ENCODE results near the gene ZNF701. TPM values are rescaled to one million over a fixed set of nuclear protein-coding genes. Genes with fewer than 3 reads are reported as not detected.

The ZNF701 gene
- total RNA-seq, 1 donor from 2014 or later: 16.2 TPM

GRCh38 chr19:52527134-52527955 lies 42.7 kb upstream of the ZNF701 start, which contains the start of gene ZNF808:
Gene ZNF808, plus strand, starts transcription at chr19:52527668. Its CDS starts 15,617 bp downstream, at chr19:52543285.
- peak within 1 kb of the TSS; percentile 83 for H2AFZ ChIP-seq (replicated peaks)
- peak within 1 kb of the TSS; percentile 95 for H3K4me2 ChIP-seq
- peak within 1 kb of the TSS; percentile 99 for H3K4me3 Mint-ChIP-seq
- H3K27me3 ChIP-seq: no peaks in the 10 kb centered on the region
- H4K20me1 ChIP-seq (ENCODE audit: low read depth): no peaks in the 10 kb centered on the region
- H3K27ac ChIP-seq: peak within 1 kb of the TSS; percentile 18
- no peaks in the 10 kb centered on the region for H3K36me3 ChIP-seq
- H3K4me1 ChIP-seq: peaks cover 3% of the 10 kb centered on the region
- peaks cover 2% of the 10 kb centered on the region for H3K36me3 Mint-ChIP-seq
- peaks cover 42% of the 10 kb centered on the region for H3K9me3 Mint-ChIP-seq
- TF ChIP-seq EZH2phosphoT487 (IDR thresholded peaks at IDR 0.05) (no peak), EZH2 (IDR thresholded peaks at IDR 0.05) (peak; percentile 43), CTCF (IDR thresholded peaks at IDR 0.05) (peak; percentile 65)
- H3K9me3 ChIP-seq (ENCODE audit: low read depth): no peaks in the 10 kb centered on the region
- peaks cover 13% of the 10 kb centered on the region for H3F3A ChIP-seq (ENCODE audit: low read depth)
- peak within 1 kb of the TSS; percentile 83 for H3K4me3 ChIP-seq
- H3K79me2 ChIP-seq (ENCODE audit: low read depth): peaks cover 8% of the 10 kb centered on the region
- H3K9ac ChIP-seq: peak within 1 kb of the TSS; percentile 32
- DNase-seq (ENCODE audit: low spot score): peak; percentile 96
- peak within 1 kb of the TSS; percentile 82 for H3K27ac Mint-ChIP-seq
- peaks cover 2% of the 10 kb centered on the region for H3K27me3 Mint-ChIP-seq (ENCODE audit: insufficient read depth, low read depth)
- H3K4me1 Mint-ChIP-seq: peaks cover 8% of the 10 kb centered on the region

GRCh38 chr19:52527956-52528351 lies 42.1 kb upstream of the ZNF701 start:
- Mint-ChIP-seq H3K4me1 (peaks cover 8% of the 10 kb centered on the region), H3K36me3 (peaks cover 6% of the 10 kb centered on the region), H3K27ac (peak overlapping the region; percentile 82), H3K9me3 (peaks cover 37% of the 10 kb centered on the region), H3K27me3 (ENCODE audit: insufficient read depth, low read depth) (peaks cover 2% of the 10 kb centered on the region), H3K4me3 (peak overlapping the region; percentile 99)
- Histone ChIP-seq H3K9me3 (ENCODE audit: low read depth) (no peaks in the 10 kb centered on the region), H3K27me3 (no peaks in the 10 kb centered on the region), H3F3A (ENCODE audit: low read depth) (peaks cover 13% of the 10 kb centered on the region), H4K20me1 (ENCODE audit: low read depth) (no peaks in the 10 kb centered on the region), H2AFZ (replicated peaks) (peak overlapping the region; percentile 81), H3K4me1 (peaks cover 3% of the 10 kb centered on the region), H3K27ac (no peak overlapping the region), H3K36me3 (no peaks in the 10 kb centered on the region), H3K4me3 (peak overlapping the region; percentile 83), H3K4me2 (peak overlapping the region; percentile 95), H3K79me2 (ENCODE audit: low read depth) (peaks cover 8% of the 10 kb centered on the region), H3K9ac (peak overlapping the region; percentile 32)
- peak; percentile 47 for DNase-seq (ENCODE audit: low spot score)
- TF ChIP-seq EZH2 (IDR thresholded peaks at IDR 0.05) (no peak), EZH2phosphoT487 (IDR thresholded peaks at IDR 0.05) (no peak), CTCF (IDR thresholded peaks at IDR 0.05) (no peak)

- TF ChIP-seq CTCF (IDR thresholded peaks at IDR 0.05) (no peak), EZH2 (IDR thresholded peaks at IDR 0.05) (no peak), EZH2phosphoT487 (IDR thresholded peaks at IDR 0.05) (no peak)
- H3K4me3 Mint-ChIP-seq: no peak overlapping the region
- no peak overlapping the region for H3K4me2 ChIP-seq
- peaks cover 19% of the 10 kb centered on the region for H4K20me1 ChIP-seq (ENCODE audit: low read depth)
- H3K4me1 Mint-ChIP-seq: peaks cover 8% of the 10 kb centered on the region
- peaks cover 5% of the 10 kb centered on the region for H3K27me3 Mint-ChIP-seq (ENCODE audit: insufficient read depth, low read depth)
- no peak overlapping the region for H2AFZ ChIP-seq (replicated peaks)
- peaks cover 15% of the 10 kb centered on the region for H3K27me3 ChIP-seq
- H3K4me3 ChIP-seq: no peak overlapping the region
- H3K36me3 Mint-ChIP-seq: peaks cover 22% of the 10 kb centered on the region
- DNase-seq (ENCODE audit: low spot score): no peak
- H3K27ac Mint-ChIP-seq: no peak overlapping the region
- peaks cover 31% of the 10 kb centered on the region for H3K9me3 Mint-ChIP-seq
- H3K79me2 ChIP-seq (ENCODE audit: low read depth): peaks cover 8% of the 10 kb centered on the region
- H3K9me3 ChIP-seq (ENCODE audit: low read depth): no peaks in the 10 kb centered on the region
- no peaks in the 10 kb centered on the region for H3K36me3 ChIP-seq
- H3K4me1 ChIP-seq: peaks cover 7% of the 10 kb centered on the region
- no peak overlapping the region for H3K27ac ChIP-seq
- H3F3A ChIP-seq (ENCODE audit: low read depth): peaks cover 28% of the 10 kb centered on the region
- no peak overlapping the region for H3K9ac ChIP-seq
These were observed 37.6 kb upstream of the ZNF701 start for GRCh38 chr19:52532480-52532879.
